Measurements from ENCODE around the gene KIT. TPM values are rescaled to one million over a fixed set of nuclear protein-coding genes. Genes with fewer than 3 reads are reported as not detected.

Gene KIT
- total and polyA plus RNA-seq, 2 of the 13 experiments (the other 11 are each of a cell fraction or from before 2014, with no cell fraction given), result not detected

- no peak for DNase-seq (ENCODE audit: low spot score)
- ChIA-PET CTCF (ENCODE audit: low intra/inter-chr PET ratio, low total read pairs) (no interaction called here), POLR2A (no interaction called here)
- Histone ChIP-seq H3K4me1 (ENCODE audit: insufficient read depth, low read length) (no peaks in the 10 kb centered on the region), H3K27ac (ENCODE audit: extremely low read length, insufficient read depth, low read length) (no peak overlapping the region), H2AFZ (ENCODE audit: low read length) (no peak overlapping the region), H3K27me3 (ENCODE audit: control insufficient read depth in 1 of 2, insufficient read depth in 2 of 2, low read length in 2 of 2) (no peaks in the 10 kb centered on the region; a peak in 1 of 5 replicates), H4K20me1 (ENCODE audit: insufficient read depth, low read length) (no peaks in the 10 kb centered on the region), H3K36me3 (replicated peaks in 1 of 2; ENCODE audit: control insufficient read depth in 1 of 2, insufficient read depth in 2 of 2, low read length in 2 of 2) (no peaks in the 10 kb centered on the region), H3K9ac (ENCODE audit: insufficient read depth, low read depth, low read length) (no peak overlapping the region), H3K4me3 (replicated peaks in 1 of 3; ENCODE audit: insufficient read depth in 1 of 3, low read depth in 2 of 3, low read length in 3 of 3) (no peak overlapping the region), H3K79me2 (ENCODE audit: insufficient read depth, low read length) (no peaks in the 10 kb centered on the region), H3K9me3 (ENCODE audit: low read length) (no peaks in the 10 kb centered on the region), H3K4me2 (ENCODE audit: low read depth, low read length) (no peak overlapping the region)
- in situ Hi-C loops (cut with HindIII; ENCODE audit: extremely low pct_ligation_motif_present, low pct_unique_long_range_greater_than_20kb), result no loop called here
- no peak for ATAC-seq
- no peak for FAIRE-seq
- intact Hi-C loops (cut with micrococcal nuclease; ENCODE audit: unreplicated experiment), result no loop called here
- BruUV-seq (replicated peaks), result no TSS peak
- 40% methylated on average over 16 of the region's 20 CpGs for WGBS (ENCODE audit: low lambda C conversion rate)
- peak; percentile 82 for TF ChIP-seq CEBPB (IDR thresholded peaks at IDR 0.05; ENCODE audit: borderline replicate concordance, low read depth, low read length)
- TF ChIP-seq MYC (CRISPR knock-in tag; IDR thresholded peaks at IDR 0.05; ENCODE audit: borderline replicate concordance), result no peak
- TF ChIP-seq ZNF883 (CRISPR knock-in tag; IDR thresholded peaks at IDR 0.05; ENCODE audit: not compliant biosample characterization), result no peak
- TF ChIP-seq ZBTB21 (CRISPR knock-in tag; IDR thresholded peaks at IDR 0.05), result no peak
- TF ChIP-seq TGIF2 (CRISPR knock-in tag; IDR thresholded peaks at IDR 0.05), result no peak
- TF ChIP-seq KDM5A (IDR thresholded peaks at IDR 0.05; ENCODE audit: borderline replicate concordance, low read length), result no peak
These were observed 50.9 kb downstream of the KIT start for GRCh38 chr4:54708339-54709279.

GRCh38 chr4:54709400-54709799, 51.6 kb downstream of the KIT start:
- Histone ChIP-seq H2AFZ (ENCODE audit: low read length) (no peak overlapping the region), H3K27me3 (ENCODE audit: control insufficient read depth in 1 of 2, insufficient read depth in 2 of 2, low read length in 2 of 2) (no peaks in the 10 kb centered on the region; a peak in 1 of 5 replicates), H3K9ac (ENCODE audit: insufficient read depth, low read depth, low read length) (no peak overlapping the region), H3K9me3 (ENCODE audit: low read length) (no peaks in the 10 kb centered on the region), H3K4me3 (replicated peaks in 1 of 3; ENCODE audit: insufficient read depth in 1 of 3, low read depth in 2 of 3, low read length in 3 of 3) (no peak overlapping the region), H3K27ac (ENCODE audit: extremely low read length, insufficient read depth, low read length) (no peak overlapping the region), H3K79me2 (ENCODE audit: insufficient read depth, low read length) (no peaks in the 10 kb centered on the region), H3K36me3 (replicated peaks in 1 of 2; ENCODE audit: control insufficient read depth in 1 of 2, insufficient read depth in 2 of 2, low read length in 2 of 2) (no peaks in the 10 kb centered on the region), H3K4me2 (ENCODE audit: low read depth, low read length) (no peak overlapping the region), H4K20me1 (ENCODE audit: insufficient read depth, low read length) (no peaks in the 10 kb centered on the region), H3K4me1 (ENCODE audit: insufficient read depth, low read length) (no peaks in the 10 kb centered on the region)
- ATAC-seq (no peak), FAIRE-seq (no peak), DNase-seq (ENCODE audit: low spot score) (no peak)
- intact Hi-C loops (cut with micrococcal nuclease; ENCODE audit: unreplicated experiment) (no loop called here), in situ Hi-C loops (cut with HindIII; ENCODE audit: extremely low pct_ligation_motif_present, low pct_unique_long_range_greater_than_20kb) (no loop called here)
- no TSS peak for BruUV-seq (replicated peaks)
- ChIA-PET CTCF (ENCODE audit: low intra/inter-chr PET ratio, low total read pairs) (no interaction called here), POLR2A (no interaction called here)
- no peak for TF ChIP-seq ATM (IDR thresholded peaks at IDR 0.05; ENCODE audit: borderline replicate concordance)
- TF ChIP-seq SNAPC5 (CRISPR knock-in tag; IDR thresholded peaks at IDR 0.05; ENCODE audit: borderline replicate concordance), result no peak
- TF ChIP-seq DNMT3B (CRISPR knock-in tag; conservative IDR thresholded peaks at IDR 0.05), result no peak
- 33% methylated on average over 8 of the region's 8 CpGs for WGBS (ENCODE audit: low lambda C conversion rate)

Data from HepG2 (cell line).